HepG2 (cell line): ENCODE measurements around the gene CIAPIN1. TPM values are rescaled to one million over a fixed set of nuclear protein-coding genes. Genes with fewer than 3 reads are reported as not detected.
A peak's percentile ranks its signal among the peaks of the same experiment; 100 is the strongest.

Experiments
- ADNP ChIP-seq: sonication (generic); formaldehyde crosslinking; IDR thresholded peaks from 2 replicates; pipeline ENCODE4 v1.4.0; 2020; ENCODE audit warnings: missing genetic modification reagents
- CREB1 ChIP-seq, 2 experiments: fragments of 450-650 bp in 1 of 2; IDR thresholded peaks; 2 replicates each; pipeline ENCODE4 v1.6.1; 2016 to 2017; ENCODE audit warnings: control low read depth in 1 of 2, mild to moderate bottlenecking in 1 of 2, missing compliant biosample characterization in 1 of 2, missing genetic modification characterization in 1 of 2
- KDM2A ChIP-seq: sonication (generic); formaldehyde crosslinking; IDR thresholded peaks from 2 replicates; pipeline ENCODE4 v1.4.0; 2020; ENCODE audit warnings: low read depth, missing genetic modification reagents, borderline replicate concordance
- KDM4B ChIP-seq: sonication (generic); formaldehyde crosslinking; IDR thresholded peaks from 2 replicates; pipeline ENCODE4 v1.4.0; 2020; ENCODE audit warnings: missing genetic modification reagents
- NCOA1 ChIP-seq: sonication (generic); formaldehyde crosslinking; IDR thresholded peaks from 2 replicates; pipeline ENCODE4 v1.9.0; 2021; ENCODE audit warnings: missing genetic modification reagents
- NFE2 ChIP-seq: sonication (generic); formaldehyde crosslinking; IDR thresholded peaks from 2 replicates; pipeline ENCODE4 v1.4.0; 2020; ENCODE audit warnings: missing genetic modification reagents
- SNAI1 ChIP-seq: sonication (generic); formaldehyde crosslinking; IDR thresholded peaks from 2 replicates; pipeline ENCODE4 v1.5.0; 2020; ENCODE audit warnings: mild to moderate bottlenecking, missing genetic modification reagents, borderline replicate concordance
- SP1 ChIP-seq, 2 experiments: fragments of 450-650 bp in 1 of 2; sonication (generic) in 1 of 2; formaldehyde crosslinking in 1 of 2; IDR thresholded peaks; 2 replicates each; pipeline versions ENCODE4 v1.4.0 to v1.6.1; 2016 to 2020; ENCODE audit warnings: missing genetic modification reagents in 1 of 2
- SP140L ChIP-seq: sonication (generic); formaldehyde crosslinking; IDR thresholded peaks from 2 replicates; pipeline ENCODE4 v1.4.0; 2020; ENCODE audit warnings: missing genetic modification reagents, borderline replicate concordance
- ZFP36 ChIP-seq: fragments of 150-350 bp; IDR thresholded peaks from 2 replicates; pipeline ENCODE4 v1.6.1; 2018; ENCODE audit warnings: borderline replicate concordance, low read length, low read depth; ENCODE audit not compliant: partially characterized antibody
- ZNF34 ChIP-seq: sonication (generic); formaldehyde crosslinking; IDR thresholded peaks from 2 replicates; pipeline ENCODE4 v1.4.0; 2020; ENCODE audit warnings: mild to moderate bottlenecking, missing genetic modification reagents, borderline replicate concordance
- ZNF615 ChIP-seq: sonication (generic); formaldehyde crosslinking; IDR thresholded peaks from 2 replicates; pipeline ENCODE4 v1.5.0; 2020; ENCODE audit warnings: mild to moderate bottlenecking, missing genetic modification reagents, borderline replicate concordance
- polyA plus RNA-seq, 8 experiments: library from polyadenylated mRNA; depleted of rRNA in 3 of 8; stranded (reverse) in 7 of 8; unstranded in 1 of 8; fragments of >200 nt; fragmentation: Illumina TruSeq in 4 of 8; extraction: Trizol in 4 of 8; gene quantifications; 2 replicates each; pipeline versions ENCODE4 v1.2.1 to v1.2.3, GENCODE V29; 2011 to 2016; ENCODE audit warnings: low read depth in 4 of 8, missing spikeins in 1 of 8, mixed read lengths in 1 of 8; ENCODE audit not compliant: insufficient read depth in 1 of 8
- total RNA-seq, 5 experiments: library from RNA; depleted of rRNA; stranded (reverse); fragments of >200 nt; fragmentation: Illumina TruSeq; extraction: Trizol; gene quantifications; 2 replicates each; pipeline ENCODE4 v1.2.3, GENCODE V29; 2016; ENCODE audit warnings: low read depth in 1 of 5
- TF ChIP-seq, protein P1 (sequence below): sonication (generic); formaldehyde crosslinking; IDR thresholded peaks from 2 replicates; pipeline ENCODE4 v1.4.0; 2020; ENCODE audit warnings: missing genetic modification reagents, borderline replicate concordance
- TF ChIP-seq, protein P2 (sequence below): sonication (generic); formaldehyde crosslinking; IDR thresholded peaks from 2 replicates; pipeline ENCODE4 v1.5.1; 2020; ENCODE audit warnings: mild to moderate bottlenecking, missing genetic modification reagents, moderate library complexity
- TF ChIP-seq, protein P3 (sequence below): sonication (generic); formaldehyde crosslinking; IDR thresholded peaks from 2 replicates; pipeline ENCODE4 v1.4.0; 2020; ENCODE audit warnings: mild to moderate bottlenecking, low read depth, missing genetic modification reagents
- TF ChIP-seq, protein P4 (sequence below): sonication (generic); formaldehyde crosslinking; IDR thresholded peaks from 2 replicates; pipeline ENCODE4 v1.4.0; 2020; ENCODE audit warnings: missing genetic modification reagents
- TF ChIP-seq, protein P5 (sequence below): sonication (generic); formaldehyde crosslinking; IDR thresholded peaks from 2 replicates; pipeline ENCODE4 v1.4.0; 2020; ENCODE audit warnings: missing genetic modification reagents, mild to moderate bottlenecking, borderline replicate concordance

CIAPIN1 gene
- total and polyA plus RNA-seq, 2 of the 13 experiments (the other 11 are each of a cell fraction or from before 2014, with no cell fraction given): 69.3 to 89.7 TPM

DNA sequence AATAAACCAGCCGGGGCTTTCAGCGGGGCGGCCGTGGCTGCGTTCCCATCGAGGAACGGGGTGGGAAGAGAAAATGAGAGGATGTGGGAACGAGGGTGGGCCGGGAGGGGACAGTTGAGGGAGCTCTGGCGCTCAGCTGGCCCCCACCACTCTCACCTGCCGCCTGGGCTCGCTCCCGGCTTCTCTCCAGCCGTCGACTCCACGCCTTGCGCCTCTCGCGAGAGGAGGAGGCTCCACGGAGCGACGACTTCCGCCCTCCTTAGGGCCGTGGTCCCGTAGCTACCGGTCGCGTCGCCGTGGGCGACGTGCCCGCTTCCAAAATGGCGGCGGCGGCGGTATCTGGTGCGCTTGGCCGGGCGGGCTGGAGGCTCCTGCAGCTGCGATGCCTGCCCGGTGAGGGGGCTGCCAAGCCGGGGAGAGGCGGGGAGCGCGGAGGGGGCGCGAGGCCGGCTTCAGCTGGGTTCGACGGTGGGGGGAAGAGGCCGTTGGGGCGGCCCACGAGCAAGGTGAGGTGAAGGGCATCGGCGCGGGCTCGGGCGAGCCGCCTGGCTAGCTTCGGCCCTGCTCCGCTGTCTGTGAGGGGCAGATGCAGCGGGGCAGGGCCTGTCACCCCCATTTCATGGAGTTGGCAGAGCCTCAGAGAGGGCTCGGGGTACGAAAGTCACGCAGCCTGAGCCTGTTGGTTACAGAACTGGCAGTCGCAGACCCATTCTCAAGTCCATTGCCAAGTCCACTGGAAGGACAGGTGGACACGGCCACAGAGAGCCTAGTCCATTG is at the start of gene CIAPIN1, which contains the start of gene COQ9 (continued):
- TF ChIP-seq, protein P1, sequence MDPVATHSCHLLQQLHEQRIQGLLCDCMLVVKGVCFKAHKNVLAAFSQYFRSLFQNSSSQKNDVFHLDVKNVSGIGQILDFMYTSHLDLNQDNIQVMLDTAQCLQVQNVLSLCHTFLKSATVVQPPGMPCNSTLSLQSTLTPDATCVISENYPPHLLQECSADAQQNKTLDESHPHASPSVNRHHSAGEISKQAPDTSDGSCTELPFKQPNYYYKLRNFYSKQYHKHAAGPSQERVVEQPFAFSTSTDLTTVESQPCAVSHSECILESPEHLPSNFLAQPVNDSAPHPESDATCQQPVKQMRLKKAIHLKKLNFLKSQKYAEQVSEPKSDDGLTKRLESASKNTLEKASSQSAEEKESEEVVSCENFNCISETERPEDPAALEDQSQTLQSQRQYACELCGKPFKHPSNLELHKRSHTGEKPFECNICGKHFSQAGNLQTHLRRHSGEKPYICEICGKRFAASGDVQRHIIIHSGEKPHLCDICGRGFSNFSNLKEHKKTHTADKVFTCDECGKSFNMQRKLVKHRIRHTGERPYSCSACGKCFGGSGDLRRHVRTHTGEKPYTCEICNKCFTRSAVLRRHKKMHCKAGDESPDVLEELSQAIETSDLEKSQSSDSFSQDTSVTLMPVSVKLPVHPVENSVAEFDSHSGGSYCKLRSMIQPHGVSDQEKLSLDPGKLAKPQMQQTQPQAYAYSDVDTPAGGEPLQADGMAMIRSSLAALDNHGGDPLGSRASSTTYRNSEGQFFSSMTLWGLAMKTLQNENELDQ (CRISPR knock-in tag): peak; percentile 70; the same call in 1 of the 2 replicates
- TF ChIP-seq NCOA1 (CRISPR knock-in tag) (no peak), SP1 (IDR thresholded peaks at IDR 0.05) (peak; percentile 89), SP1 (CRISPR knock-in tag; IDR thresholded peaks at IDR 0.05) (peak; percentile 87), SP140L (CRISPR knock-in tag) (peak; percentile 25; the same call in 1 of the 2 replicates), NFE2 (CRISPR knock-in tag) (no peak), SNAI1 (CRISPR knock-in tag) (no peak; the same call in 1 of the 2 replicates), ZFP36 (no peak), KDM4B (CRISPR knock-in tag) (peak; percentile 77), ADNP (CRISPR knock-in tag) (peak; percentile 56; the same call in 1 of the 2 replicates), ZNF615 (CRISPR knock-in tag) (peak; percentile 95; the same call in 1 of the 2 replicates), ZNF34 (CRISPR knock-in tag) (peak; percentile 94; the same call in 1 of the 2 replicates), KDM2A (peak; percentile 98), CREB1 (IDR thresholded peaks at IDR 0.05) (peak; percentile 91), CREB1 (CRISPR knock-in tag; IDR thresholded peaks at IDR 0.05) (peak; percentile 93)
- TF ChIP-seq, protein P2, sequence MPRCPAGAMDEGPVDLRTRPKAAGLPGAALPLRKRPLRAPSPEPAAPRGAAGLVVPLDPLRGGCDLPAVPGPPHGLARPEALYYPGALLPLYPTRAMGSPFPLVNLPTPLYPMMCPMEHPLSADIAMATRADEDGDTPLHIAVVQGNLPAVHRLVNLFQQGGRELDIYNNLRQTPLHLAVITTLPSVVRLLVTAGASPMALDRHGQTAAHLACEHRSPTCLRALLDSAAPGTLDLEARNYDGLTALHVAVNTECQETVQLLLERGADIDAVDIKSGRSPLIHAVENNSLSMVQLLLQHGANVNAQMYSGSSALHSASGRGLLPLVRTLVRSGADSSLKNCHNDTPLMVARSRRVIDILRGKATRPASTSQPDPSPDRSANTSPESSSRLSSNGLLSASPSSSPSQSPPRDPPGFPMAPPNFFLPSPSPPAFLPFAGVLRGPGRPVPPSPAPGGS (CRISPR knock-in tag): peak; percentile 88
- TF ChIP-seq, protein P3, sequence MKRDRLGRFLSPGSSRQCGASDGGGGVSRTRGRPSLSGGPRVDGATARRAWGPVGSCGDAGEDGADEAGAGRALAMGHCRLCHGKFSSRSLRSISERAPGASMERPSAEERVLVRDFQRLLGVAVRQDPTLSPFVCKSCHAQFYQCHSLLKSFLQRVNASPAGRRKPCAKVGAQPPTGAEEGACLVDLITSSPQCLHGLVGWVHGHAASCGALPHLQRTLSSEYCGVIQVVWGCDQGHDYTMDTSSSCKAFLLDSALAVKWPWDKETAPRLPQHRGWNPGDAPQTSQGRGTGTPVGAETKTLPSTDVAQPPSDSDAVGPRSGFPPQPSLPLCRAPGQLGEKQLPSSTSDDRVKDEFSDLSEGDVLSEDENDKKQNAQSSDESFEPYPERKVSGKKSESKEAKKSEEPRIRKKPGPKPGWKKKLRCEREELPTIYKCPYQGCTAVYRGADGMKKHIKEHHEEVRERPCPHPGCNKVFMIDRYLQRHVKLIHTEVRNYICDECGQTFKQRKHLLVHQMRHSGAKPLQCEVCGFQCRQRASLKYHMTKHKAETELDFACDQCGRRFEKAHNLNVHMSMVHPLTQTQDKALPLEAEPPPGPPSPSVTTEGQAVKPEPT (CRISPR knock-in tag): peak; percentile 81; the same call in 1 of the 2 replicates
- TF ChIP-seq, protein P4, sequence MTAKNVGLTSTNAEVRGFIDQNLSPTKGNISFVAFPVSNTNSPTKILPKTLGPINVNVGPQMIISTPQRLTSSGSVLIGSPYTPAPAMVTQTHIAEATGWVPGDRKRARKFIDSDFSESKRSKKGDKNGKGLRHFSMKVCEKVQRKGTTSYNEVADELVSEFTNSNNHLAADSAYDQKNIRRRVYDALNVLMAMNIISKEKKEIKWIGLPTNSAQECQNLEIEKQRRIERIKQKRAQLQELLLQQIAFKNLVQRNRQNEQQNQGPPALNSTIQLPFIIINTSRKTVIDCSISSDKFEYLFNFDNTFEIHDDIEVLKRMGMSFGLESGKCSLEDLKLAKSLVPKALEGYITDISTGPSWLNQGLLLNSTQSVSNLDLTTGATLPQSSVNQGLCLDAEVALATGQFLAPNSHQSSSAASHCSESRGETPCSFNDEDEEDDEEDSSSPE (CRISPR knock-in tag): peak; percentile 73; the same call in 1 of the 2 replicates
- TF ChIP-seq, protein P5, sequence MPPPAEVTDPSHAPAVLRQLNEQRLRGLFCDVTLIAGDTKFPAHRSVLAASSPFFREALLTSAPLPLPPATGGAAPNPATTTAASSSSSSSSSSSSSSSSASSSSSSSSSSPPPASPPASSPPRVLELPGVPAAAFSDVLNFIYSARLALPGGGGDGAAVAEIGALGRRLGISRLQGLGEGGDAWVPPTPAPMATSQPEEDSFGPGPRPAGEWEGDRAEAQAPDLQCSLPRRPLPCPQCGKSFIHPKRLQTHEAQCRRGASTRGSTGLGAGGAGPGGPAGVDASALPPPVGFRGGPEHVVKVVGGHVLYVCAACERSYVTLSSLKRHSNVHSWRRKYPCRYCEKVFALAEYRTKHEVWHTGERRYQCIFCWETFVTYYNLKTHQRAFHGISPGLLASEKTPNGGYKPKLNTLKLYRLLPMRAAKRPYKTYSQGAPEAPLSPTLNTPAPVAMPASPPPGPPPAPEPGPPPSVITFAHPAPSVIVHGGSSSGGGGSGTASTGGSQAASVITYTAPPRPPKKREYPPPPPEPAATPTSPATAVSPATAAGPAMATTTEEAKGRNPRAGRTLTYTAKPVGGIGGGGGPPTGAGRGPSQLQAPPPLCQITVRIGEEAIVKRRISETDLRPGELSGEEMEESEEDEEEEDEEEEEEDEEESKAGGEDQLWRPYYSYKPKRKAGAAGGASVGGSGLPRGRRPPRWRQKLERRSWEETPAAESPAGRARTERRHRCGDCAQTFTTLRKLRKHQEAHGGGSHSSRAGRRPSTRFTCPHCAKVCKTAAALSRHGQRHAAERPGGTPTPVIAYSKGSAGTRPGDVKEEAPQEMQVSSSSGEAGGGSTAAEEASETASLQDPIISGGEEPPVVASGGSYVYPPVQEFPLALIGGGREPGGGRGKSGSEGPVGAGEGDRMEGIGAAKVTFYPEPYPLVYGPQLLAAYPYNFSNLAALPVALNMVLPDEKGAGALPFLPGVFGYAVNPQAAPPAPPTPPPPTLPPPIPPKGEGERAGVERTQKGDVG: peak; percentile 77; the same call in 1 of the 2 replicates
